ENCODE data around the gene SMKR1. TPM values are rescaled to one million over a fixed set of nuclear protein-coding genes. Genes with fewer than 3 reads are reported as not detected.

Gene SMKR1
- polyA plus RNA-seq, 3 donors, result not detected

DNA sequence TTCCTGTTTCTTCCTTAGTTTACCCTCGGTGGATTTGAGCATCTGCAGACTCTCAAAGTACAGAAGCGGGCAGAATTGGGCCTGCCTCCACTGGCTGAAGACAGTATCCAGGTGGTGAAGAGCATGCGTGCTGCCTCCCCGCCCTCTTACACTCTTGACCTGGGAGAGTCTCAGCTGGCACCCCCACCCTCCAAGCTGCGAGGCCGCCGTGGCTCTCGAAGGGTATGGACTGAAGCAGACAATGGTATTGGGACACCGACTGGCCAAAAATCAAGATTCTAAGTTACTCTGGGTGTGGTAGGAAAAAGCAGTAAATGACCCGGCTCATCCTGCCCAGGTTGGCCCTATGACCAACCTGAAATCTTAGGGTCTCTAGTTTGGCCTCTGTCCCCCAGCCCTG, 45.9 kb upstream of the SMKR1 start:
- H3K9me3 Mint-ChIP-seq, result peaks cover 0 to 1% (median 0%) of the 10 kb centered on the region in 7 donors

DNA sequence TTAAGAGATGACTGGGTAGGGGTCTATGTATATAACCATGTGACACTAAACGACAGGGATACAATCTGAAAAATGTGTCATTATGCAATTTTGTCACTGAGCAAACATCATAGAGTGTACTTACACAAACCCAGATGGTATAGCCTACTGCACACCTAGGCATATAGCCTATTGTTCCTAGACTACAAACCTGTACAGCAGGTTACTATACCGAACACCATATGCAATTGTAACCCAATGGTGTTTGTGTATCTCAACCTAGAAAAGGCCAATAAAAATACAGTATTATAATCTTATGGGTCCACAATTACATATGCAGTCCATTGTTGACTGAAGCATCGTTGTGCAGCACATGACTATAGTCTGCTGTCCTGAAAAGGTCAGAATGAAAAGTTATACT, 45.2 kb upstream of the SMKR1 start:
- Histone ChIP-seq H3K36me3 (replicated peaks in 1 of 2; ENCODE audit: control insufficient read depth in 1 of 2, insufficient read depth in 2 of 2, low read length in 2 of 2) (no peaks in the 10 kb centered on the region), H3K4me3 (replicated peaks in 1 of 3; ENCODE audit: low read depth in 2 of 3, low read length in 3 of 3) (no peak overlapping the region), H4K20me1 (ENCODE audit: insufficient read depth, low read length) (no peaks in the 10 kb centered on the region), H3K4me1 (ENCODE audit: control insufficient read depth in 1 of 2, insufficient read depth in 2 of 2, low read length in 2 of 2) (peaks cover 5% of the 10 kb centered on the region in 2 donors), H3K9ac (ENCODE audit: insufficient read depth, low read length, poor library complexity, severe bottlenecking) (no peak overlapping the region), H3K27ac (ENCODE audit: low read depth in 1 of 2, low read length in 2 of 2) (no peak overlapping the region), H2AFZ (ENCODE audit: insufficient read depth, low read depth, low read length, poor library complexity, severe bottlenecking) (no peak overlapping the region), H3K79me2 (ENCODE audit: insufficient read depth, low read length) (no peaks in the 10 kb centered on the region), H3K27me3 (ENCODE audit: control insufficient read depth in 2 of 2, insufficient read depth in 2 of 2, low read length in 2 of 2) (peaks cover 0 to 15% of the 10 kb centered on the region in 2 donors), H3K9me3 (replicated peaks in 1 of 2; ENCODE audit: control insufficient read depth in 1 of 2, insufficient read depth in 1 of 2, low read length in 2 of 2) (no peaks in the 10 kb centered on the region), H3K4me2 (replicated peaks; ENCODE audit: extremely low read depth, low read length, poor library complexity, severe bottlenecking) (no peak overlapping the region)
- intact Hi-C loops (cut with micrococcal nuclease), result no loop called here
- Mint-ChIP-seq H3K4me3 (no peak overlapping the region), H3K9me3 (peaks cover 0 to 1% (median 0%) of the 10 kb centered on the region in 7 donors), H3K27me3 (ENCODE audit: low read depth in 3 of 3) (peaks cover 0 to 14% (median 5%) of the 10 kb centered on the region in 3 donors), H3K36me3 (peaks cover 7 to 10% of the 10 kb centered on the region in 2 donors), H3K27ac (no peak overlapping the region), H3K4me1 (no peaks in the 10 kb centered on the region)
- WGBS (ENCODE audit: insufficient coverage), result no CpG with 5 or more reads among the region's 3 CpGs
- TF ChIP-seq, protein P1, sequence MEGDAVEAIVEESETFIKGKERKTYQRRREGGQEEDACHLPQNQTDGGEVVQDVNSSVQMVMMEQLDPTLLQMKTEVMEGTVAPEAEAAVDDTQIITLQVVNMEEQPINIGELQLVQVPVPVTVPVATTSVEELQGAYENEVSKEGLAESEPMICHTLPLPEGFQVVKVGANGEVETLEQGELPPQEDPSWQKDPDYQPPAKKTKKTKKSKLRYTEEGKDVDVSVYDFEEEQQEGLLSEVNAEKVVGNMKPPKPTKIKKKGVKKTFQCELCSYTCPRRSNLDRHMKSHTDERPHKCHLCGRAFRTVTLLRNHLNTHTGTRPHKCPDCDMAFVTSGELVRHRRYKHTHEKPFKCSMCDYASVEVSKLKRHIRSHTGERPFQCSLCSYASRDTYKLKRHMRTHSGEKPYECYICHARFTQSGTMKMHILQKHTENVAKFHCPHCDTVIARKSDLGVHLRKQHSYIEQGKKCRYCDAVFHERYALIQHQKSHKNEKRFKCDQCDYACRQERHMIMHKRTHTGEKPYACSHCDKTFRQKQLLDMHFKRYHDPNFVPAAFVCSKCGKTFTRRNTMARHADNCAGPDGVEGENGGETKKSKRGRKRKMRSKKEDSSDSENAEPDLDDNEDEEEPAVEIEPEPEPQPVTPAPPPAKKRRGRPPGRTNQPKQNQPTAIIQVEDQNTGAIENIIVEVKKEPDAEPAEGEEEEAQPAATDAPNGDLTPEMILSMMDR (IDR thresholded peaks at IDR 0.05), result no peak
- DNase-seq, result no peak

More for the DNA sequence above, 45.9 kb upstream of the SMKR1 start:
- Histone ChIP-seq H3K4me3 (replicated peaks in 1 of 3; ENCODE audit: low read depth in 2 of 3, low read length in 3 of 3) (no peak overlapping the region), H3K9ac (ENCODE audit: insufficient read depth, low read length, poor library complexity, severe bottlenecking) (no peak overlapping the region), H3K4me1 (ENCODE audit: control insufficient read depth in 1 of 2, insufficient read depth in 2 of 2, low read length in 2 of 2) (no peaks in the 10 kb centered on the region), H3K36me3 (replicated peaks in 1 of 2; ENCODE audit: control insufficient read depth in 1 of 2, insufficient read depth in 2 of 2, low read length in 2 of 2) (no peaks in the 10 kb centered on the region), H3K27ac (ENCODE audit: low read depth in 1 of 2, low read length in 2 of 2) (no peak overlapping the region), H3K79me2 (ENCODE audit: insufficient read depth, low read length) (no peaks in the 10 kb centered on the region), H3K27me3 (ENCODE audit: control insufficient read depth in 2 of 2, insufficient read depth in 2 of 2, low read length in 2 of 2) (peaks cover 0 to 15% of the 10 kb centered on the region in 2 donors), H3K9me3 (replicated peaks in 1 of 2; ENCODE audit: control insufficient read depth in 1 of 2, insufficient read depth in 1 of 2, low read length in 2 of 2) (no peaks in the 10 kb centered on the region), H2AFZ (ENCODE audit: insufficient read depth, low read depth, low read length, poor library complexity, severe bottlenecking) (no peak overlapping the region), H4K20me1 (ENCODE audit: insufficient read depth, low read length) (no peaks in the 10 kb centered on the region), H3K4me2 (replicated peaks; ENCODE audit: extremely low read depth, low read length, poor library complexity, severe bottlenecking) (no peak overlapping the region)
- Mint-ChIP-seq H3K27ac (peak overlapping the region in 1 of 7 donors; percentile 41), H3K4me1 (no peaks in the 10 kb centered on the region), H3K4me3 (no peak overlapping the region), H3K36me3 (peaks cover 9 to 10% of the 10 kb centered on the region in 2 donors), H3K27me3 (ENCODE audit: low read depth in 3 of 3) (peaks cover 0 to 14% (median 5%) of the 10 kb centered on the region in 3 donors)
- 96% methylated on average over 5 of the region's 10 CpGs for WGBS (ENCODE audit: insufficient coverage)
- no peak for DNase-seq
- TF ChIP-seq, protein P1 (IDR thresholded peaks at IDR 0.05), result no peak
- intact Hi-C loops (cut with micrococcal nuclease), result no loop called here
